Nephron (organoid): Measurements from ENCODE around the gene SORCS2.

Source experiments
- H3K27ac Mint-ChIP-seq, 3 experiments: 2 replicates each; pipeline ENCODE4 v1.8.0; 2020; ENCODE audit warnings: mixed read lengths in 3 of 3, mild to moderate bottlenecking in 2 of 3, moderate library complexity in 1 of 3
- H3K27me3 Mint-ChIP-seq: 2 replicates; pipeline ENCODE4 v1.8.0; 2021; ENCODE audit warnings: low read depth, mild to moderate bottlenecking, moderate library complexity, mixed read lengths
- H3K36me3 Mint-ChIP-seq: 2 replicates; pipeline ENCODE4 v1.8.0; 2020; ENCODE audit warnings: low read depth, mixed read lengths
- H3K4me1 Mint-ChIP-seq: 2 replicates; pipeline ENCODE4 v1.8.0; 2020; ENCODE audit warnings: mixed read lengths
- H3K4me3 Mint-ChIP-seq, 3 experiments: 2 replicates each; pipeline ENCODE4 v1.8.0; 2020; ENCODE audit warnings: mild to moderate bottlenecking in 3 of 3, mixed read lengths in 3 of 3, moderate library complexity in 2 of 3
- H3K9me3 Mint-ChIP-seq: 2 replicates; pipeline ENCODE4 v1.8.0; 2020; ENCODE audit warnings: mixed read lengths
- TF ChIP-seq, protein P1 (sequence below), 3 experiments: fragments of 200-600 bp; sonication (generic); IDR thresholded peaks; one replicate each; pipeline ENCODE4 v1.5.0; 2021; ENCODE audit warnings: antibody characterized with exemption in 3 of 3; ENCODE audit not compliant: unreplicated experiment in 3 of 3

SORCS2 gene

DNA sequence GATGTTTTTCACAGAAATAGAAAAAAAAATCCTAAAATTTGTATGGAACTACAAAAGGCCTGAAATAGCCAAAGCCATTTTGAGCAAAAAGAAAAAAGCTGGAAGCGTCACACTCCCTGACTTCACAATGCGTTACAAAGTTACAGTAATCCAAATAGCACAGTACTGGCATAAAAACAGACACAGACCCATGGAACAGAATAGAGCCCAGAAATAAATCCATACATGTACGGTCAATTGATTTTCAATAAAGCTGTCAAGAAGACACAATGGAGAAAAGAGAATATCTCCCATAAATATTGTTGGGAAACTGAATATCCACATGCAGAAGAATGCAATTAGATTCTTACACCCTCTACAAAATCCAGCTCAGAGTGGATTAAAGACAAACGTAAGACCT is 539.1 kb downstream of the SORCS2 start:
- TF ChIP-seq, protein P1, sequence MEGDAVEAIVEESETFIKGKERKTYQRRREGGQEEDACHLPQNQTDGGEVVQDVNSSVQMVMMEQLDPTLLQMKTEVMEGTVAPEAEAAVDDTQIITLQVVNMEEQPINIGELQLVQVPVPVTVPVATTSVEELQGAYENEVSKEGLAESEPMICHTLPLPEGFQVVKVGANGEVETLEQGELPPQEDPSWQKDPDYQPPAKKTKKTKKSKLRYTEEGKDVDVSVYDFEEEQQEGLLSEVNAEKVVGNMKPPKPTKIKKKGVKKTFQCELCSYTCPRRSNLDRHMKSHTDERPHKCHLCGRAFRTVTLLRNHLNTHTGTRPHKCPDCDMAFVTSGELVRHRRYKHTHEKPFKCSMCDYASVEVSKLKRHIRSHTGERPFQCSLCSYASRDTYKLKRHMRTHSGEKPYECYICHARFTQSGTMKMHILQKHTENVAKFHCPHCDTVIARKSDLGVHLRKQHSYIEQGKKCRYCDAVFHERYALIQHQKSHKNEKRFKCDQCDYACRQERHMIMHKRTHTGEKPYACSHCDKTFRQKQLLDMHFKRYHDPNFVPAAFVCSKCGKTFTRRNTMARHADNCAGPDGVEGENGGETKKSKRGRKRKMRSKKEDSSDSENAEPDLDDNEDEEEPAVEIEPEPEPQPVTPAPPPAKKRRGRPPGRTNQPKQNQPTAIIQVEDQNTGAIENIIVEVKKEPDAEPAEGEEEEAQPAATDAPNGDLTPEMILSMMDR (IDR thresholded peaks at IDR 0.05; ENCODE audit: unreplicated experiment in 3 of 3): no peak
- H3K27me3 Mint-ChIP-seq: peaks cover 8% of the 10 kb centered on the region

DNA sequence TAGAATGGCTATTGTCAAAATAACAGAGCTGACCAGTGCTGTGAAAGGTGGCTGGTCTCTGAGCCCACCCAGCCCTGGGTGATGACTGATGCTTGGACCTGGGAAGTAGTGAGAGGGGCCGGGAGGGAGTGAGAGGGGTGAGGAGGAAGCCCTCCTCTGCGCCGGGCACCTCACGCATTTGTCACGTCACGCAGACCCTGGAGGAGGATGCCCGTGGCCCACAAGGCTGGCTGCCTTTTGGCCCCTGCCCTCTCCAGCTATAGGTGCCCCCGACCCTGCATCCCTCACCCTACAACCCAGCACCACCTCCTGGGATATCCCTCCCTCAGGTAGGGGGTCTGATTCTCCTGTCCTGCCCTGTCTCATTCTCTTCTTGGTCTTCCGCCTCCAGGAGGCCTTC is 539.9 kb downstream of the SORCS2 start:
- H3K4me3 Mint-ChIP-seq: no peak overlapping the region
- H3K4me1 Mint-ChIP-seq: peaks cover 7% of the 10 kb centered on the region
- no peak overlapping the region for H3K27ac Mint-ChIP-seq
- no peaks in the 10 kb centered on the region for H3K9me3 Mint-ChIP-seq
- peaks cover 8% of the 10 kb centered on the region for H3K36me3 Mint-ChIP-seq
- TF ChIP-seq, protein P1 (IDR thresholded peaks at IDR 0.05; ENCODE audit: unreplicated experiment in 3 of 3): no peak
- peaks cover 8% of the 10 kb centered on the region for H3K27me3 Mint-ChIP-seq

More for the DNA sequence above, 539.1 kb downstream of the SORCS2 start:
- Mint-ChIP-seq H3K4me3 (no peak overlapping the region), H3K9me3 (no peaks in the 10 kb centered on the region), H3K27ac (no peak overlapping the region), H3K4me1 (peaks cover 7% of the 10 kb centered on the region), H3K36me3 (peaks cover 8% of the 10 kb centered on the region)

DNA sequence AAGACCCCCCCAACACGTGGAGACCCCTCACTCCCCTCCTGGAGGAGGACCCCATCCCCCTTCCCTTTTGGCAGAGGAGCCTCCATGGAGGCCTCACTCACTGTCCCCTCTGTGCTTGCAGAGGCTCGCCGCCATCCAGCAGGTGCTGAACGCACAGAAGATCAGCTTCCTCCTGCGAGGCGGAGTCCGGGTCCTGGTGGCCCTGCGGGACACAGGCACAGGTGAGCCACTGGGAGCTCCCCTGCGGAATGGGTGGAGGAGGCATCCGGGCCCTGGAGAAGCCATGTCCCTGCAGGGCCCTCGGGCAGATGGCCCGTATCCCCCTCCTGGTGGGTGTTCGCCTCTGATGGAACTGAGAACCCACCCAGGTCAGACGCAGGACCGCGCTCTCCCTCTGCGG is 540.9 kb downstream of the SORCS2 start:
- no peaks in the 10 kb centered on the region for H3K9me3 Mint-ChIP-seq
- TF ChIP-seq, protein P1 (IDR thresholded peaks at IDR 0.05; ENCODE audit: unreplicated experiment in 3 of 3): no peak
- no peak overlapping the region for H3K27ac Mint-ChIP-seq
- no peak overlapping the region for H3K4me3 Mint-ChIP-seq
- H3K27me3 Mint-ChIP-seq: peaks cover 3% of the 10 kb centered on the region
- H3K36me3 Mint-ChIP-seq: peaks cover 8% of the 10 kb centered on the region
- peaks cover 7% of the 10 kb centered on the region for H3K4me1 Mint-ChIP-seq

DNA sequence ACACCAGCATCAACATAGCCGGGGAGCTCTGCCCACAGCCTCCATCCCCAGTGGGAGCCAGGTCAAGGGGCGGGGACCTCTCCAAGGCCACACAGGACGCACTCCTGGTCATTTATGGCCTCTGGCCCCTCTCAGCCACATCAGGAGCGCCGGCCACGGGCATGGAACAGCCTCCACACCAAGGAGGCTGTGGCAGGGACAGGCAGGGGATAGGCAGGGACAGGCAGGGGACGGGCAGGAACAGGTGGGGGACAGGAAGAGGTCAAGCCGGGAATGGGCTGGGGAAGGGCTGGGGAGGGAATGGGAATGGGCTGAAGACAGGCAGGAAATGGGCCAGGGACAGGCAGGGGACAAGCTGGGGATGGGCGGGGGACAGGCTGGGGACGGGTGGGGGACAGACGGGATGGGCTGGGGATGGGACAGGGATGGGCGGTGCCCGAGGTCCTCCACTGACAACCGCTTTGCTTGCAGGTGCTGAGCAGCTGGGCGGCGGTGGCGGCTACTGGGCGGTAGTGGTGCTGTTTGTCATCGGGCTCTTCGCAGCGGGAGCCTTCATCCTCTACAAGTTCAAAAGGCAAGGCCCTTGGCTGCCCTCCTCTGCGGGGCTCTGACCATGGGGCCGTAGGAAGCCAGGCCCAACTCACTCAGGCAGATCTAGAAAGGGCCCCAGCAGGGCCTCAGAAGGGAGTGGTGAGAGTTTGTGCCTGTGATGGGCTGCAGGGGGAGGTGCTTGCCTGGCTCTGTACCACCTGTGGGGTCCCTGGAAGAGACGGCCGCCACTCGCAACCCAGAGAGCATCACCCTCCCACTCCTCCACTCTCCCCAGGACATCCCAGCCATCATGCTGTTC is 541.7 kb downstream of the SORCS2 start:
- TF ChIP-seq, protein P1 (IDR thresholded peaks at IDR 0.05; ENCODE audit: unreplicated experiment in 3 of 3): no peak
- Mint-ChIP-seq H3K27me3 (peaks cover 3% of the 10 kb centered on the region), H3K4me3 (no peak overlapping the region), H3K9me3 (no peaks in the 10 kb centered on the region), H3K36me3 (peaks cover 11% of the 10 kb centered on the region), H3K4me1 (peaks cover 7% of the 10 kb centered on the region), H3K27ac (no peak overlapping the region)

DNA sequence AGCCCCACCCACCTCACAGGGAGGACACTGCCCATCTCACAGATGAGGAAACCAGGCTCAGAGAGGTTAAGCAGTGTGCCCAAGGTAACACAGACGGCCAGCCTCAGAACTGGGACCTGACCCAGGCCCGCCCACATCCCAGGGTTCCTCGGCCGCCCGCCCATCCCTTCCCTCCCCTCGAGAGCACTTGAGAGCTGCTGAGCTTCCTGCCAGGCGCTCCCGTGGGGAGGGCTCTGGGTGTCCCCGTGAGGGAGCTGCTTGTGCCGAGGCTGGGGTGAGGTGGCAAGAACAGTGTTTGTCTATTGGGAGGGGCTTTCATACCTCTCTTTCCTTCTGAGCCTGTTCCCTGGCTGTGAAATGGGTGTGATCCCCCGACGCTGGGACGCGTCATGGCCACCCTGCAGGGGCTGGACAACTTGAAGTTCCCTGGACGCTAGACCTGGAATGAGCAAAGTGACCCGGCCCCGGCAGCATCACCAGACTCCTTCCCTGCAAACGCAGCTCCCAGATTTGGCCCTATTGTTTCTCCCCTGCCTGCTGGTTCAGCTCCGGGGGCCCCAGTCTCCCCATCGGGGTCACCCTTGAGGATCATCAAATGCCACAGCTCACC is 542.4 kb downstream of the SORCS2 start:
- H3K9me3 Mint-ChIP-seq: no peaks in the 10 kb centered on the region
- peaks cover 10% of the 10 kb centered on the region for H3K36me3 Mint-ChIP-seq
- H3K27me3 Mint-ChIP-seq: peaks cover 3% of the 10 kb centered on the region
- H3K4me3 Mint-ChIP-seq: no peak overlapping the region
- H3K27ac Mint-ChIP-seq: no peak overlapping the region
- TF ChIP-seq, protein P1 (IDR thresholded peaks at IDR 0.05; ENCODE audit: unreplicated experiment in 3 of 3): no peak
- peaks cover 7% of the 10 kb centered on the region for H3K4me1 Mint-ChIP-seq
